Astrocyte (in vitro differentiated cells and primary cell): ENCODE results near the gene KDR. TPM values are rescaled to one million over a fixed set of nuclear protein-coding genes. Genes with fewer than 3 reads are reported as not detected.

Experiments used
- DNase-seq: peaks from one replicate; pipeline ENCODE4 v3.0.0-alpha.2; 2010; ENCODE audit warnings: low read depth
- FAIRE-seq: peaks from 2 replicates; lab custom pipeline; 2011; peaks lifted over from hg19 to GRCh38; lab: Jason Lieb, UNC
- H2AFZ ChIP-seq: 2 replicates; pipeline ENCODE4 v1.6.0; 2012; ENCODE audit warnings: low read depth, low read length, inconsistent platforms
- H3K27ac ChIP-seq: 2 replicates; pipeline ENCODE4 v1.5.1; 2011; ENCODE audit warnings: low read depth, low read length, inconsistent platforms
- H3K27me3 ChIP-seq: 2 replicates; pipeline ENCODE4 v1.6.0; 2011; ENCODE audit warnings: low read length, inconsistent platforms; ENCODE audit not compliant: insufficient read depth
- H3K36me3 ChIP-seq: 2 replicates; pipeline ENCODE4 v1.5.1; 2011; ENCODE audit warnings: low read length, inconsistent platforms; ENCODE audit not compliant: insufficient read depth
- H3K4me1 ChIP-seq: 2 replicates; pipeline ENCODE4 v1.5.1; 2011; ENCODE audit warnings: low read length, inconsistent platforms; ENCODE audit not compliant: insufficient read depth
- H3K4me2 ChIP-seq: 2 replicates; pipeline ENCODE4 v1.6.0; 2012; ENCODE audit warnings: low read length, inconsistent platforms
- H3K4me3 ChIP-seq: 2 replicates; pipeline ENCODE4 v1.5.1; 2011; ENCODE audit warnings: low read depth, mild to moderate bottlenecking, low read length, inconsistent platforms; ENCODE audit not compliant: insufficient read depth
- H3K79me2 ChIP-seq: 2 replicates; pipeline ENCODE4 v1.6.0; 2012; ENCODE audit warnings: mild to moderate bottlenecking, low read length, inconsistent platforms; ENCODE audit not compliant: insufficient read depth
- H3K9ac ChIP-seq: 2 replicates; pipeline ENCODE4 v1.6.0; 2012; ENCODE audit warnings: mild to moderate bottlenecking, low read length, inconsistent platforms
- H3K9me3 ChIP-seq: 2 replicates; pipeline ENCODE4 v1.5.1; 2012; ENCODE audit warnings: low read depth, mild to moderate bottlenecking, low read length, inconsistent platforms; ENCODE audit not compliant: insufficient read depth
- H4K20me1 ChIP-seq: 2 replicates; pipeline ENCODE4 v1.6.0; 2012; ENCODE audit warnings: low read length, inconsistent platforms; ENCODE audit not compliant: insufficient read depth
- H3K27ac Mint-ChIP-seq: one replicate; pipeline ENCODE4 v1.8.0; 2021; ENCODE audit warnings: mild to moderate bottlenecking, mixed read lengths; ENCODE audit not compliant: unreplicated experiment
- H3K27me3 Mint-ChIP-seq: one replicate; pipeline ENCODE4 v1.8.0; 2021; ENCODE audit warnings: low read depth, mixed read lengths; ENCODE audit not compliant: unreplicated experiment
- H3K36me3 Mint-ChIP-seq: one replicate; pipeline ENCODE4 v1.8.0; 2021; ENCODE audit warnings: low read depth, mixed read lengths; ENCODE audit not compliant: unreplicated experiment
- H3K4me1 Mint-ChIP-seq: one replicate; pipeline ENCODE4 v1.8.0; 2021; ENCODE audit warnings: low read depth, mixed read lengths; ENCODE audit not compliant: unreplicated experiment
- H3K4me3 Mint-ChIP-seq: one replicate; pipeline ENCODE4 v1.8.0; 2021; ENCODE audit warnings: mild to moderate bottlenecking, moderate library complexity, mixed read lengths; ENCODE audit not compliant: unreplicated experiment
- H3K9me3 Mint-ChIP-seq: one replicate; pipeline ENCODE4 v1.8.0; 2021; ENCODE audit warnings: mild to moderate bottlenecking, mixed read lengths; ENCODE audit not compliant: unreplicated experiment
- EZH2 ChIP-seq: IDR thresholded peaks from 2 replicates; pipeline ENCODE4 v1.6.1; 2012; ENCODE audit warnings: mild to moderate bottlenecking, low read length, inconsistent platforms; ENCODE audit not compliant: insufficient read depth
- total RNA-seq: library from RNA; stranded (reverse); gene quantifications from 2 replicates; pipeline ENCODE4 v1.2.1, GENCODE V29; 2021
- TF ChIP-seq, protein P1 (sequence below): IDR thresholded peaks from 2 replicates; pipeline ENCODE4 v1.5.1; 2011; ENCODE audit warnings: low read depth, mild to moderate bottlenecking, inconsistent platforms, low read length, moderate library complexity; ENCODE audit not compliant: insufficient read depth

The KDR gene
- total RNA-seq, 1 donor from 2014 or later = 2.5 TPM

GRCh38 chr4:55116450-55116849 is 8.9 kb downstream of the KDR start:
- FAIRE-seq = peak; percentile 74
- no peak overlapping the region for H3K27ac Mint-ChIP-seq
- Histone ChIP-seq H3K9ac (no peak overlapping the region), H3K4me2 (no peak overlapping the region), H3K9me3 (no peaks in the 10 kb centered on the region), H3K79me2 (no peaks in the 10 kb centered on the region), H3K4me3 (no peak overlapping the region), H3K27me3 (no peaks in the 10 kb centered on the region), H2AFZ (peak overlapping the region; percentile 9), H3K4me1 (peaks cover 5% of the 10 kb centered on the region), H4K20me1 (no peaks in the 10 kb centered on the region), H3K27ac (peak overlapping the region; percentile 16), H3K36me3 (no peaks in the 10 kb centered on the region)
- H3K9me3 Mint-ChIP-seq = no peaks in the 10 kb centered on the region
- H3K27me3 Mint-ChIP-seq = no peaks in the 10 kb centered on the region
- peak; percentile 72 for DNase-seq
- peaks cover 10% of the 10 kb centered on the region for H3K4me1 Mint-ChIP-seq
- H3K4me3 Mint-ChIP-seq = no peak overlapping the region
- no peak for TF ChIP-seq EZH2
- TF ChIP-seq, protein P1, sequence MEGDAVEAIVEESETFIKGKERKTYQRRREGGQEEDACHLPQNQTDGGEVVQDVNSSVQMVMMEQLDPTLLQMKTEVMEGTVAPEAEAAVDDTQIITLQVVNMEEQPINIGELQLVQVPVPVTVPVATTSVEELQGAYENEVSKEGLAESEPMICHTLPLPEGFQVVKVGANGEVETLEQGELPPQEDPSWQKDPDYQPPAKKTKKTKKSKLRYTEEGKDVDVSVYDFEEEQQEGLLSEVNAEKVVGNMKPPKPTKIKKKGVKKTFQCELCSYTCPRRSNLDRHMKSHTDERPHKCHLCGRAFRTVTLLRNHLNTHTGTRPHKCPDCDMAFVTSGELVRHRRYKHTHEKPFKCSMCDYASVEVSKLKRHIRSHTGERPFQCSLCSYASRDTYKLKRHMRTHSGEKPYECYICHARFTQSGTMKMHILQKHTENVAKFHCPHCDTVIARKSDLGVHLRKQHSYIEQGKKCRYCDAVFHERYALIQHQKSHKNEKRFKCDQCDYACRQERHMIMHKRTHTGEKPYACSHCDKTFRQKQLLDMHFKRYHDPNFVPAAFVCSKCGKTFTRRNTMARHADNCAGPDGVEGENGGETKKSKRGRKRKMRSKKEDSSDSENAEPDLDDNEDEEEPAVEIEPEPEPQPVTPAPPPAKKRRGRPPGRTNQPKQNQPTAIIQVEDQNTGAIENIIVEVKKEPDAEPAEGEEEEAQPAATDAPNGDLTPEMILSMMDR = no peak
- no peaks in the 10 kb centered on the region for H3K36me3 Mint-ChIP-seq

- TF ChIP-seq, protein P1 = no peak
- TF ChIP-seq EZH2 = no peak
- no peak overlapping the region for H3K9ac ChIP-seq
- Mint-ChIP-seq H3K9me3 (no peaks in the 10 kb centered on the region), H3K4me3 (no peak overlapping the region), H3K4me1 (peaks cover 3% of the 10 kb centered on the region), H3K27ac (no peak overlapping the region), H3K36me3 (no peaks in the 10 kb centered on the region), H3K27me3 (no peaks in the 10 kb centered on the region)
- peaks cover 2% of the 10 kb centered on the region for H3K4me1 ChIP-seq
- no peaks in the 10 kb centered on the region for H3K36me3 ChIP-seq
- no peak for FAIRE-seq
- H4K20me1 ChIP-seq = no peaks in the 10 kb centered on the region
- H2AFZ ChIP-seq = no peak overlapping the region
- DNase-seq = no peak
- H3K79me2 ChIP-seq = no peaks in the 10 kb centered on the region
- no peak overlapping the region for H3K4me3 ChIP-seq
- H3K9me3 ChIP-seq = no peaks in the 10 kb centered on the region
- no peak overlapping the region for H3K4me2 ChIP-seq
- H3K27me3 ChIP-seq = no peaks in the 10 kb centered on the region
- no peak overlapping the region for H3K27ac ChIP-seq
Observed at GRCh38 chr4:55111601-55112000, 13.8 kb downstream of the KDR start.

GRCh38 chr4:55110131-55110530 is 15.3 kb downstream of the KDR start:
- no peak overlapping the region for H3K4me3 Mint-ChIP-seq
- H3K9ac ChIP-seq = no peak overlapping the region
- H3K27me3 Mint-ChIP-seq = no peaks in the 10 kb centered on the region
- H2AFZ ChIP-seq = no peak overlapping the region
- H3K9me3 ChIP-seq = no peaks in the 10 kb centered on the region
- H3K36me3 ChIP-seq = no peaks in the 10 kb centered on the region
- TF ChIP-seq, protein P1 = no peak
- no peak for TF ChIP-seq EZH2
- H4K20me1 ChIP-seq = no peaks in the 10 kb centered on the region
- no peaks in the 10 kb centered on the region for H3K4me1 Mint-ChIP-seq
- H3K27ac ChIP-seq = no peak overlapping the region
- H3K36me3 Mint-ChIP-seq = no peaks in the 10 kb centered on the region
- H3K9me3 Mint-ChIP-seq = no peaks in the 10 kb centered on the region
- H3K27me3 ChIP-seq = no peaks in the 10 kb centered on the region
- DNase-seq (no peak), FAIRE-seq (no peak)
- no peak overlapping the region for H3K4me2 ChIP-seq
- H3K4me1 ChIP-seq = no peaks in the 10 kb centered on the region
- H3K79me2 ChIP-seq = no peaks in the 10 kb centered on the region
- no peak overlapping the region for H3K4me3 ChIP-seq
- H3K27ac Mint-ChIP-seq = no peak overlapping the region
